ENCODE measurements around the gene TM9SF2.
A peak's percentile ranks its signal among the peaks of the same experiment; 100 is the strongest.
"Not testable (repeated sequence)": the region's sequence is repeated elsewhere in the genome, so short reads cannot be mapped to it uniquely, and the experiment has no call there.

TM9SF2 gene

GRCh38 chr13:99501184-99501847 is at the start of gene TM9SF2:
TM9SF2 (plus strand) TSS chr13:99501472; CDS start chr13:99501607, 135 bp downstream.
- H3K4me3 ChIP-seq (ENCODE audit: low read depth, low read length): peak within 1 kb of the TSS; percentile 98

- no peak overlapping the region for H3K4me3 ChIP-seq (ENCODE audit: low read depth, low read length)
Measured at GRCh38 chr13:99454518-99455183, 46.6 kb upstream of the TM9SF2 start.

GRCh38 chr13:99459099-99459850 is 42.0 kb upstream of the TM9SF2 start:
- H3K4me3 ChIP-seq (ENCODE audit: low read depth, low read length): no peak overlapping the region

GRCh38 chr13:99460802-99461201 is 40.5 kb upstream of the TM9SF2 start:
- H3K4me3 ChIP-seq (ENCODE audit: low read depth, low read length): not testable (repeated sequence)

GRCh38 chr13:99463646-99464397 is 37.5 kb upstream of the TM9SF2 start:
- no peak overlapping the region for H3K4me3 ChIP-seq (ENCODE audit: low read depth, low read length)

GRCh38 chr13:99464441-99464949 is 36.8 kb upstream of the TM9SF2 start:
- no peak overlapping the region for H3K4me3 ChIP-seq (ENCODE audit: low read depth, low read length)

GRCh38 chr13:99465454-99465853 is 35.8 kb upstream of the TM9SF2 start:
- H3K4me3 ChIP-seq (ENCODE audit: low read depth, low read length): no peak overlapping the region

- no peak overlapping the region for H3K4me3 ChIP-seq (ENCODE audit: low read depth, low read length)
Measured at GRCh38 chr13:99467764-99468163, 33.5 kb upstream of the TM9SF2 start.

- H3K4me3 ChIP-seq (ENCODE audit: low read depth, low read length): no peak overlapping the region
Measured at GRCh38 chr13:99469041-99469440, 32.2 kb upstream of the TM9SF2 start.

- H3K4me3 ChIP-seq (ENCODE audit: low read depth, low read length): no peak overlapping the region
Measured at GRCh38 chr13:99470027-99470426, 31.2 kb upstream of the TM9SF2 start.

- H3K4me3 ChIP-seq (ENCODE audit: low read depth, low read length): no peak overlapping the region
Measured at GRCh38 chr13:99471221-99472121, 29.8 kb upstream of the TM9SF2 start.

- H3K4me3 ChIP-seq (ENCODE audit: low read depth, low read length): no peak overlapping the region
Measured at GRCh38 chr13:99472122-99472440, 29.2 kb upstream of the TM9SF2 start.

- no peak overlapping the region for H3K4me3 ChIP-seq (ENCODE audit: low read depth, low read length)
Measured at GRCh38 chr13:99473515-99473914, 27.8 kb upstream of the TM9SF2 start.

GRCh38 chr13:99476648-99477047 is 24.6 kb upstream of the TM9SF2 start:
- H3K4me3 ChIP-seq (ENCODE audit: low read depth, low read length): no peak overlapping the region

GRCh38 chr13:99477493-99477892 is 23.8 kb upstream of the TM9SF2 start:
- H3K4me3 ChIP-seq (ENCODE audit: low read depth, low read length): no peak overlapping the region

GRCh38 chr13:99481366-99481765 is 19.9 kb upstream of the TM9SF2 start:
- no peak overlapping the region for H3K4me3 ChIP-seq (ENCODE audit: low read depth, low read length)

GRCh38 chr13:99484473-99484872 is 16.8 kb upstream of the TM9SF2 start:
- H3K4me3 ChIP-seq (ENCODE audit: low read depth, low read length): no peak overlapping the region

- H3K4me3 ChIP-seq (ENCODE audit: low read depth, low read length): no peak overlapping the region
Measured at GRCh38 chr13:99486996-99487395, 14.3 kb upstream of the TM9SF2 start.

GRCh38 chr13:99489028-99489427 is 12.2 kb upstream of the TM9SF2 start:
- no peak overlapping the region for H3K4me3 ChIP-seq (ENCODE audit: low read depth, low read length)

GRCh38 chr13:99491750-99492149 is 9.5 kb upstream of the TM9SF2 start:
- not testable (repeated sequence) for H3K4me3 ChIP-seq (ENCODE audit: low read depth, low read length)
